GM12878 (cell line): ENCODE data around the gene FAM110A.

Source experiments
- SUPT20H ChIP-seq: IDR thresholded peaks from 2 replicates; pipeline ENCODE4 v1.6.1; 2011; ENCODE audit warnings: low read depth, mild to moderate bottlenecking, low read length, moderate library complexity, borderline replicate concordance; ENCODE audit not compliant: control insufficient read depth
- TF ChIP-seq, protein P1 (sequence below): fragments of 450-650 bp; formaldehyde crosslinking; IDR thresholded peaks from 2 replicates; pipeline ENCODE4 v1.4.0; 2022; ENCODE audit warnings: mild to moderate bottlenecking, moderate library complexity

- TF ChIP-seq, protein P1, sequence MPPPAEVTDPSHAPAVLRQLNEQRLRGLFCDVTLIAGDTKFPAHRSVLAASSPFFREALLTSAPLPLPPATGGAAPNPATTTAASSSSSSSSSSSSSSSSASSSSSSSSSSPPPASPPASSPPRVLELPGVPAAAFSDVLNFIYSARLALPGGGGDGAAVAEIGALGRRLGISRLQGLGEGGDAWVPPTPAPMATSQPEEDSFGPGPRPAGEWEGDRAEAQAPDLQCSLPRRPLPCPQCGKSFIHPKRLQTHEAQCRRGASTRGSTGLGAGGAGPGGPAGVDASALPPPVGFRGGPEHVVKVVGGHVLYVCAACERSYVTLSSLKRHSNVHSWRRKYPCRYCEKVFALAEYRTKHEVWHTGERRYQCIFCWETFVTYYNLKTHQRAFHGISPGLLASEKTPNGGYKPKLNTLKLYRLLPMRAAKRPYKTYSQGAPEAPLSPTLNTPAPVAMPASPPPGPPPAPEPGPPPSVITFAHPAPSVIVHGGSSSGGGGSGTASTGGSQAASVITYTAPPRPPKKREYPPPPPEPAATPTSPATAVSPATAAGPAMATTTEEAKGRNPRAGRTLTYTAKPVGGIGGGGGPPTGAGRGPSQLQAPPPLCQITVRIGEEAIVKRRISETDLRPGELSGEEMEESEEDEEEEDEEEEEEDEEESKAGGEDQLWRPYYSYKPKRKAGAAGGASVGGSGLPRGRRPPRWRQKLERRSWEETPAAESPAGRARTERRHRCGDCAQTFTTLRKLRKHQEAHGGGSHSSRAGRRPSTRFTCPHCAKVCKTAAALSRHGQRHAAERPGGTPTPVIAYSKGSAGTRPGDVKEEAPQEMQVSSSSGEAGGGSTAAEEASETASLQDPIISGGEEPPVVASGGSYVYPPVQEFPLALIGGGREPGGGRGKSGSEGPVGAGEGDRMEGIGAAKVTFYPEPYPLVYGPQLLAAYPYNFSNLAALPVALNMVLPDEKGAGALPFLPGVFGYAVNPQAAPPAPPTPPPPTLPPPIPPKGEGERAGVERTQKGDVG (CRISPR knock-in tag): no peak
- TF ChIP-seq SUPT20H: no peak
Observed at GRCh38 chr20:833121-833449, 430 bp upstream of the FAM110A start.
